Right renal pelvis (tissue), 4 donors: ENCODE data around the gene MXD4. TPM values are rescaled to one million over a fixed set of nuclear protein-coding genes. Genes with fewer than 3 reads are reported as not detected.

Source experiments
- DNase-seq, 4 donors: peaks; one replicate each; pipeline ENCODE4 v3.0.0-alpha.2; 2013; ENCODE audit warnings: low read depth in 4 of 4, low spot score in 3 of 4, missing footprints in 1 of 4
- polyA plus RNA-seq, 4 donors: library from polyadenylated mRNA; unstranded; fragments of 120-200 nt; gene quantifications; one replicate each; pipeline ENCODE4 v1.2.1, GENCODE V29; 2013; ENCODE audit not compliant: insufficient read length in 4 of 4

The MXD4 gene
- polyA plus RNA-seq, 4 donors: 59.8 to 69.4 (median 62.4) TPM

GRCh38 chr4:2292646-2293108 lies 30.8 kb upstream of the MXD4 start:
- DNase-seq: no peak

GRCh38 chr4:2291705-2292645 lies 30.1 kb upstream of the MXD4 start:
- DNase-seq: no peak

GRCh38 chr4:2290974-2291704 lies 29.2 kb upstream of the MXD4 start:
- DNase-seq: no peak

GRCh38 chr4:2290488-2290887 lies 28.6 kb upstream of the MXD4 start:
- no peak for DNase-seq

GRCh38 chr4:2289955-2290333 lies 28.0 kb upstream of the MXD4 start:
- DNase-seq: no peak

- no peak for DNase-seq
Observed at GRCh38 chr4:2289311-2289954, 27.5 kb upstream of the MXD4 start.

GRCh38 chr4:2288051-2288541 lies 26.2 kb upstream of the MXD4 start:
- no peak for DNase-seq

- DNase-seq: no peak
Observed at GRCh38 chr4:2287594-2287915, 25.6 kb upstream of the MXD4 start.

- DNase-seq: no peak
Observed at GRCh38 chr4:2286904-2287593, 25.1 kb upstream of the MXD4 start.

GRCh38 chr4:2285613-2286381 lies 23.9 kb upstream of the MXD4 start:
- no peak for DNase-seq

- DNase-seq: no peak
Observed at GRCh38 chr4:2284934-2285612, 23.2 kb upstream of the MXD4 start.

- DNase-seq: no peak
Observed at GRCh38 chr4:2284161-2284933, 22.4 kb upstream of the MXD4 start.

GRCh38 chr4:2283199-2283711 lies 21.3 kb upstream of the MXD4 start:
- DNase-seq: no peak

GRCh38 chr4:2281575-2282343 lies 19.9 kb upstream of the MXD4 start:
- DNase-seq: no peak

- no peak for DNase-seq
Observed at GRCh38 chr4:2280531-2281300, 18.8 kb upstream of the MXD4 start.

GRCh38 chr4:2277956-2278355 lies 16.0 kb upstream of the MXD4 start:
- DNase-seq: no peak
